HG02642 (cell line): Measurements from ENCODE around the gene UBIAD1.
"Not testable (repeated sequence)": the region's sequence is repeated elsewhere in the genome, so short reads cannot be mapped to it uniquely, and the experiment has no call there.

Experiments
- ATAC-seq: cut with Tn5 transposase; IDR thresholded peaks from one replicate; pipeline ENCODE4 v1.9.1; 2021; ENCODE audit warnings: mild to moderate bottlenecking; ENCODE audit not compliant: unreplicated experiment, poor library complexity

Gene UBIAD1

GRCh38 chr1:11273595-11274234 lies 717 bp downstream of the UBIAD1 start:
- peak; percentile 39 for ATAC-seq

- no peak for ATAC-seq
Observed at GRCh38 chr1:11279152-11279551, 6.2 kb downstream of the UBIAD1 start.

GRCh38 chr1:11279630-11280029 lies 6.6 kb downstream of the UBIAD1 start:
- no peak for ATAC-seq

GRCh38 chr1:11280719-11281376 lies 7.8 kb downstream of the UBIAD1 start:
- ATAC-seq, result no peak

- ATAC-seq, result no peak
Observed at GRCh38 chr1:11281518-11282331, 8.7 kb downstream of the UBIAD1 start.

- no peak for ATAC-seq
Observed at GRCh38 chr1:11283151-11283550, 10.2 kb downstream of the UBIAD1 start.

- no peak for ATAC-seq
Observed at GRCh38 chr1:11284784-11285183, 11.8 kb downstream of the UBIAD1 start.

- no peak for ATAC-seq
Observed at GRCh38 chr1:11285883-11286734, 13.1 kb downstream of the UBIAD1 start.

GRCh38 chr1:11286735-11287410 lies 13.9 kb downstream of the UBIAD1 start:
- no peak for ATAC-seq

GRCh38 chr1:11289064-11289463 lies 16.1 kb downstream of the UBIAD1 start:
- ATAC-seq, result no peak

GRCh38 chr1:11291049-11291448 lies 18.1 kb downstream of the UBIAD1 start:
- no peak for ATAC-seq

GRCh38 chr1:11293856-11294255 lies 20.9 kb downstream of the UBIAD1 start:
- ATAC-seq, result no peak

- no peak for ATAC-seq
Observed at GRCh38 chr1:11294951-11295350, 22.0 kb downstream of the UBIAD1 start.

GRCh38 chr1:11295905-11296304 lies 22.9 kb downstream of the UBIAD1 start:
- no peak for ATAC-seq

- not testable (repeated sequence) for ATAC-seq
Observed at GRCh38 chr1:11297774-11298173, 24.8 kb downstream of the UBIAD1 start.

- ATAC-seq, result no peak
Observed at GRCh38 chr1:11298390-11299224, 25.6 kb downstream of the UBIAD1 start.

GRCh38 chr1:11299225-11299574 lies 26.2 kb downstream of the UBIAD1 start:
- no peak for ATAC-seq

- no peak for ATAC-seq
Observed at GRCh38 chr1:11301601-11302000, 28.6 kb downstream of the UBIAD1 start.

- no peak for ATAC-seq
Observed at GRCh38 chr1:11302366-11302765, 29.4 kb downstream of the UBIAD1 start.
